ENCODE data around the gene MRS2. TPM values are rescaled to one million over a fixed set of nuclear protein-coding genes. Genes with fewer than 3 reads are reported as not detected.

Gene MRS2
- total and polyA plus RNA-seq, 9 of the 15 experiments (the other 6 are each of a cell fraction or from before 2014, with no cell fraction given): 14.6 to 57.9 (median 48.1) TPM

DNA sequence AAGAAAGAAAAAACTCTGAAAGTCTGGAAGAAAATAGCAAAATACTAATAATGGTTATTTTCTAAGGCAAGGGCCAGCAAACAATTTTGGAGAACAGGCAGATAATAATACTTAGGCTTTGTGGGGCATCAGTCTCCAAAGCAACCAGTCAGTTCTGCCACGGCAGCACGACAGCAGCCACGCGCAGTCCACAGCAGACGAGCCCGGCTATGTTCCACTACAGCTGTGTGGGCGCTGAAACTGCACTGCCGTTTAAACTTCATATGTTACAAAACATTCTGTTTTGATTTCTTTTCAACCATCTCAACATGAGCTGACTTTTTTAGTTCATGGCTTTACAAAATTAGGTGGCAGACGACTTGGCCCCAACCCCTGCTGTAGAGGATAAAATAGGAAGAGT is 29.9 kb downstream of the MRS2 start:
- no peaks in the 10 kb centered on the region for H3K27me3 ChIP-seq (ENCODE audit: control insufficient read depth in 2 of 2, insufficient read depth in 2 of 2, low read length in 2 of 2)
- DNase-seq (ENCODE audit: extremely low read depth in 1 of 4, low spot score in 3 of 4) (no peak), ATAC-seq (no peak), FAIRE-seq (no peak)
- no peaks in the 10 kb centered on the region for H4K20me1 ChIP-seq (replicated peaks; ENCODE audit: control insufficient read depth, insufficient read depth, low read length)
- ChIA-PET CTCF (ENCODE audit: low intra/inter-chr PET ratio) (no interaction called here), POLR2A (interaction anchor here (0.6 to 1.2 kb wide), 2 partner anchors 9 to 287 kb away, joined by 3 read pairs; no protein-coding TSS in a partner anchor)
- no peaks in the 10 kb centered on the region; the same call in 1 of the 2 replicates for H3K9me3 ChIP-seq (replicated peaks; ENCODE audit: control insufficient read depth, insufficient read depth, low read depth, low read length)
- no TSS peak for BruUV-seq (replicated peaks)
- H3K4me1 ChIP-seq (replicated peaks in 1 of 2; ENCODE audit: control insufficient read depth in 2 of 2, insufficient read depth in 2 of 2, low read length in 2 of 2): peaks cover 0 to 8% of the 10 kb centered on the region in 2 experiments; a peak in 3 of 5 replicates
- WGBS (ENCODE audit: insufficient coverage, low coverage, missing lambda C conversion rate): 95% methylated on average over 9 of the region's 9 CpGs
- no peak overlapping the region for H3K9ac ChIP-seq (ENCODE audit: insufficient read depth in 1 of 2, low read depth in 2 of 2, low read length in 2 of 2)
- in situ Hi-C loops (cut with MboI): no loop called here
- no peak overlapping the region for H3K4me3 ChIP-seq
- peaks cover 13% of the 10 kb centered on the region; the same call in 1 of the 3 replicates for H3K36me3 ChIP-seq (ENCODE audit: control insufficient read depth, insufficient read depth, low read length)
- H3K79me2 ChIP-seq (ENCODE audit: control insufficient read depth, insufficient read depth, low read length): no peaks in the 10 kb centered on the region
- H3K9me1 ChIP-seq (ENCODE audit: control insufficient read depth, insufficient read depth, low read length): no peaks in the 10 kb centered on the region
- H2AFZ ChIP-seq (ENCODE audit: low read depth, low read length): no peak overlapping the region
- intact Hi-C loops (cut with micrococcal nuclease): loop anchor here (5.0 kb wide), 1 partner anchor 150 kb away; no protein-coding TSS in a partner anchor
- no peak overlapping the region for H3K27ac ChIP-seq (ENCODE audit: extremely low read depth, low read depth, low read length)
- no peak overlapping the region for H3K4me2 ChIP-seq (ENCODE audit: insufficient read depth, low read length)
- TF ChIP-seq SMC3 (conservative IDR thresholded peaks at IDR 0.05; ENCODE audit: insufficient read depth, low read depth, low read length) (no peak), TAF15 (IDR thresholded peaks at IDR 0.05; ENCODE audit: low read depth, low read length) (no peak), ILF3 (IDR thresholded peaks at IDR 0.05; ENCODE audit: borderline replicate concordance) (no peak), SNAPC5 (CRISPR knock-in tag; IDR thresholded peaks at IDR 0.05) (no peak), FUS (optimal IDR thresholded peaks at IDR 0.05; ENCODE audit: low read depth, low read length) (no peak), ZNF740 (CRISPR knock-in tag; IDR thresholded peaks at IDR 0.05) (no peak), ZNF740 (tag; IDR thresholded peaks at IDR 0.05) (no peak), CTBP1 (IDR thresholded peaks at IDR 0.05; ENCODE audit: borderline replicate concordance) (no peak), EP300 (IDR thresholded peaks at IDR 0.05; ENCODE audit: low read length) (no peak), ASH1L (IDR thresholded peaks at IDR 0.05; ENCODE audit: borderline replicate concordance, low read depth, partially characterized antibody) (no peak), EHMT2 (IDR thresholded peaks at IDR 0.05) (no peak), COPS2 (conservative IDR thresholded peaks at IDR 0.05) (no peak), HLTF (IDR thresholded peaks at IDR 0.05) (no peak), MECOM (CRISPR knock-in tag; IDR thresholded peaks at IDR 0.05) (no peak), NFYB (IDR thresholded peaks at IDR 0.05; ENCODE audit: extremely low read depth, insufficient read length) (no peak), POLR2G (IDR thresholded peaks at IDR 0.05; ENCODE audit: low read depth, low read length) (no peak), MEF2A (IDR thresholded peaks at IDR 0.05; ENCODE audit: control insufficient read depth, low read depth, low read length) (no peak)
- TF ChIP-seq, protein P1, sequence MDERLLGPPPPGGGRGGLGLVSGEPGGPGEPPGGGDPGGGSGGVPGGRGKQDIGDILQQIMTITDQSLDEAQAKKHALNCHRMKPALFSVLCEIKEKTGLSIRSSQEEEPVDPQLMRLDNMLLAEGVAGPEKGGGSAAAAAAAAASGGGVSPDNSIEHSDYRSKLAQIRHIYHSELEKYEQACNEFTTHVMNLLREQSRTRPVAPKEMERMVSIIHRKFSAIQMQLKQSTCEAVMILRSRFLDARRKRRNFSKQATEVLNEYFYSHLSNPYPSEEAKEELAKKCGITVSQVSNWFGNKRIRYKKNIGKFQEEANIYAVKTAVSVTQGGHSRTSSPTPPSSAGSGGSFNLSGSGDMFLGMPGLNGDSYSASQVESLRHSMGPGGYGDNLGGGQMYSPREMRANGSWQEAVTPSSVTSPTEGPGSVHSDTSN (CRISPR knock-in tag; IDR thresholded peaks at IDR 0.05; ENCODE audit: low read depth): no peak
- TF ChIP-seq, protein P1 (tag; conservative IDR thresholded peaks at IDR 0.05; ENCODE audit: low read depth): no peak
- TF ChIP-seq, protein P2, sequence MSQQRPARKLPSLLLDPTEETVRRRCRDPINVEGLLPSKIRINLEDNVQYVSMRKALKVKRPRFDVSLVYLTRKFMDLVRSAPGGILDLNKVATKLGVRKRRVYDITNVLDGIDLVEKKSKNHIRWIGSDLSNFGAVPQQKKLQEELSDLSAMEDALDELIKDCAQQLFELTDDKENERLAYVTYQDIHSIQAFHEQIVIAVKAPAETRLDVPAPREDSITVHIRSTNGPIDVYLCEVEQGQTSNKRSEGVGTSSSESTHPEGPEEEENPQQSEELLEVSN (IDR thresholded peaks at IDR 0.05; ENCODE audit: borderline replicate concordance in 1 of 2, extremely low read depth in 1 of 2, insufficient read depth in 1 of 2, insufficient read length in 1 of 2, low read depth in 1 of 2, low read length in 1 of 2, poor library complexity in 1 of 2, severe bottlenecking in 1 of 2): no peak

All from K562 (cell line).